ENCODE data around the gene PNPLA7.
"Not testable (repeated sequence)": the region's sequence is repeated elsewhere in the genome, so short reads cannot be mapped to it uniquely, and the experiment has no call there.

Gene PNPLA7

GRCh38 chr9:137513801-137514570 is 36.2 kb downstream of the PNPLA7 start:
- not testable (repeated sequence) for DNase-seq (ENCODE audit: low spot score)

GRCh38 chr9:137513136-137513535 is 37.1 kb downstream of the PNPLA7 start:
- not testable (repeated sequence) for DNase-seq (ENCODE audit: low spot score)

- no peak for DNase-seq (ENCODE audit: low spot score)
These were observed 38.3 kb downstream of the PNPLA7 start for GRCh38 chr9:137511758-137512463.

GRCh38 chr9:137511126-137511525 is 39.1 kb downstream of the PNPLA7 start:
- DNase-seq (ENCODE audit: low spot score), result not testable (repeated sequence)

- DNase-seq (ENCODE audit: low spot score), result no peak
These were observed 41.0 kb downstream of the PNPLA7 start for GRCh38 chr9:137509198-137509597.

GRCh38 chr9:137506702-137507171 is 43.5 kb downstream of the PNPLA7 start:
- no peak for DNase-seq (ENCODE audit: low spot score)

GRCh38 chr9:137506274-137506673 is 43.9 kb downstream of the PNPLA7 start:
- DNase-seq (ENCODE audit: low spot score), result no peak

- DNase-seq (ENCODE audit: low spot score), result no peak
These were observed 44.6 kb downstream of the PNPLA7 start for GRCh38 chr9:137505421-137506140.

- no peak for DNase-seq (ENCODE audit: low spot score)
These were observed 45.8 kb downstream of the PNPLA7 start for GRCh38 chr9:137504432-137504777.

- DNase-seq (ENCODE audit: low spot score), result no peak
These were observed 47.9 kb downstream of the PNPLA7 start for GRCh38 chr9:137502008-137502911.

- no peak for DNase-seq (ENCODE audit: low spot score)
These were observed 48.7 kb downstream of the PNPLA7 start for GRCh38 chr9:137501457-137501856.

- DNase-seq (ENCODE audit: low spot score), result no peak
These were observed 49.4 kb downstream of the PNPLA7 start for GRCh38 chr9:137500666-137501397.

GRCh38 chr9:137499858-137500661 is 50.1 kb downstream of the PNPLA7 start:
- no peak for DNase-seq (ENCODE audit: low spot score)

GRCh38 chr9:137499416-137499815 is 50.8 kb downstream of the PNPLA7 start:
- no peak for DNase-seq (ENCODE audit: low spot score)

GRCh38 chr9:137498720-137499150 is 51.5 kb downstream of the PNPLA7 start:
- no peak for DNase-seq (ENCODE audit: low spot score)

GRCh38 chr9:137497921-137498719 is 52.1 kb downstream of the PNPLA7 start:
- no peak for DNase-seq (ENCODE audit: low spot score)

GRCh38 chr9:137496601-137497375 is 53.4 kb downstream of the PNPLA7 start:
- no peak for DNase-seq (ENCODE audit: low spot score)

- no peak for DNase-seq (ENCODE audit: low spot score)
These were observed 55.5 kb downstream of the PNPLA7 start for GRCh38 chr9:137494550-137495351.

Measured in kidney capillary endothelial cell (primary cell).